Measurements from ENCODE around the gene SMIM26. TPM values are rescaled to one million over a fixed set of nuclear protein-coding genes. Genes with fewer than 3 reads are reported as not detected.

The SMIM26 gene
- total RNA-seq, 1 donor from 2014 or later, result 79.3 TPM

DNA sequence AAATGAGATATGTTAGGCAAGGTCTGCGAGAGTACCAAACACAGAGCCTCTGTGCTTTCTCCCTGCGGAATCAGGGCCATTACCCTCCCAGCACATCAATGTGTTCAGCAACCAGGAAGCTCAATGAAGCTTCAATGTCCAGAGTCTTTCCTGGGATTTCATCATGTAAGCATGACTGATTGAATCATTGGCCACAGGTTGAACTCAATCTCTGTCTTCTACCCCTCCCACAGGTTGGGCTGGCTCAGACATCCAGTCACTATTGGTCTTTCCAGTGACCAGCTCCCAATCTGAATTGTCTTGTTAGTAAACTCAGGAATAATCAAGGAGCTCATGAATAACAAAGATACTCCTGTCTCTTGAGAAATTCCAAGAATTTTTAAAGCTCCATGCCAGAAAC, 17.9 kb downstream of the SMIM26 start:
- DNase-seq, result no peak

DNA sequence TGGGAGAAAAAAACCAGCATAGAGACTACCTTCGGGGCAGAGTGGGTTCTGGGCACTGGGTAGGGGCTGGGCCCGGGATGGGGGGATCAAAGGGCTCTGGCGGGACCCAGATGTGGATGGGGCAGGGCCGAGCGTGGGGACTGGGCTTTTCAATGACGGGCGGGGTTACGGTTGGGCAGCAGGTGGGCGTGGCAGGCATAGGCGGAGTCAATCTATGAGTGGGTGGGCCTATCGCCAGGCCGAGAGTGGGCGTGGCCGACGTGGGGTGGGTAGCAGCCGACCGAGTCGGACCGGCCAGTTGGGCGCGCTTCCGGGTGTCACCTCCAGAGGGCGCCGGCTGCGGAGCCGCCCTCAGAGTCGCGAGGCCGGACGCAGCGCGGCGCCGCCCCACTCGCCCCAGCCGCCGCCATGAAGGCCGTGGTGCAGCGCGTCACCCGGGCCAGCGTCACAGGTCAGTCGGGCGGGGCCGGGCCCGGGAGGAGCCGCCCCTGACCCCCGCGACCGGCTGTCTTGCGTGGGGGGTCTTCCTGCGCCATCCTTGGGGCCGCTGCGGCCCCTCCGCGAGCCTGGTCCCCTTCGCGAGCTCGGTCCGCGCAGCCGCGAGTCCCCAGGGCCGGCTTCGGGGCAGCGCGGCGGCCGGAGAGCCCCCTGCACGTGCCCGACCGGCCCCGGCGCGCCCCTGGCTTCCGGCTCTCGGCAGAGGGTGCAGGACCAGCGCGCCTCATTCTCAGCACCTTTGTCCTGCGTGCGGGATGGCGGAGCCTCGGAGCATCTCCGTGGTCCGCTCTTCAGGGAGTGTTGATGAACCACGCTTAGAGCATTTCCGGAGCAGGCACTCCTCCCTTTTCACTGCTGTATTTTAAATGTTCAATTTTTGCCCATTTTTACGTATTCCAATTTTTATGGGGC, 20.7 kb downstream of the SMIM26 start, which contains the start of gene DTD1:
Gene DTD1, plus strand, starts transcription at position 390 of the 909 bp plus-strand sequence. Its CDS starts 19 bp downstream, at position 409.
- DNase-seq, result peak; percentile 23

DNA sequence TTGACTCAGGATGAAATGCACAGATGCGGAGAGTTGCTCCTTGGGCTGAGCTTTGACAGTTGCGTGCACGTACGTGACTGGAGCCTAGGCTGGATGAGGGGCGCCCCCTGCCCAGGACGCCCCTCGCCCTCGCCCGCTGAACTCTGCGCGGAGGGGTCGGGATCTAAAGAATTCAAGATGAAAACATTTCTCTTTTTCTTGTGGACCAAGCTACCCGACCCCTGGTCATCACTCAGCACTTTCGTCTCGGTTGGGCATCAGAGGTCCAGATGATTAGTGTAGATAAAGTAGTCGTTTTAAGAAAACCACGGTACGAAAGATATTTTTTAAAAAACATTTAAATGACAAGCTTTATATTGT, 21.3 kb downstream of the SMIM26 start:
- DNase-seq, result no peak

DNA sequence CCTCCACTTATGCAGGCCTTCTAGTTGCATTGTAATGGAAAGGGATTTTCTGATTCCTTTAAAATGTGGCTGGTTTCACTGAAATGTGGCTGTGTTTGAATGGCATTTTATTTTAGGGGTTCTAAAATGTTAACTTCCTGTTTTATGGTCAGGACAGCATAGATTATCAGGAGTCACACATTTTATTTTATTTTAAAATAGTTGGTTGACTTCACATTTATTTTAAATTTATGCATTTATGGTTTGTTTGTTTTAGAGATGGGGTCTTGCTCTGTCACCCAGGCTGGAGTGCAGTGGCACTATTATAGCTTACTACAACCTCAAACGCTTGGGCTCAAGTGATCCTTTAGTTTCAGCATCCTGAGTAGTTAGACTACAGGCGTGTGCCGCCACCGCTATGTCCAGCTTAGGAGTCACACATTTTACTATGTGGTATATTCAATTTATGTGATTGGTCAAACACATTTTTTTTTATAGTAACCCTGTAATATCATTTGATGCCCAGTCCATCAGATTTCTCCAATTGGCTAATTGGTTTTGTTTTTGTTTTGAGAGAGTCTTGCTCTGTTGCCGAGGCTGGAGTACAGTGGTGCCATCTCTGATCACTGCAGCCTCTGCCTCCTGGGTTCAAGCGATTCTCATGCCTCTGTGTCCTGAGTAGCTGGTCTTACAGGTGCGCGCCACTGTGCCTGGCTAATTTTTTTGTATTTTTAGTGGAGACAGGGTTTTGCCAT, 22.9 kb downstream of the SMIM26 start:
- no peak for DNase-seq

DNA sequence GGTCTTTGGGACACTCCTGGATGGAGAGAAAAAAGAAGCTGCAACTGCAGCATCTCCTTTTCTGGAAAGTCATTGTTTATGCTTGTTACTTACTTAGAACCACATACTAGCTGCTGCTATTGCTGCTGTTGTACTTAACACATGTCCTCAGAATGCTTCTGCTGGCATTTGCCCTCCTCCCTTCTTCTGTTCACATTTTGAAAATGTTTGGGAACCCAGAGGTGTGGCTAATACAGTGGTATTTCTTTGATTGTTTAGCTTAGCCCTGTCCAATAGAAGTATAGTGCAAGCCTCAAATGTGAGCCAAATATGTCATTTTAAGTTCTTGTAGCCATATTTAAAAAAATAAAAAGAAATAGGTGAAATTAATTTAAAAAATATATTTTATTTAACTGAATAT, 29.0 kb downstream of the SMIM26 start:
- no peak for DNase-seq

DNA sequence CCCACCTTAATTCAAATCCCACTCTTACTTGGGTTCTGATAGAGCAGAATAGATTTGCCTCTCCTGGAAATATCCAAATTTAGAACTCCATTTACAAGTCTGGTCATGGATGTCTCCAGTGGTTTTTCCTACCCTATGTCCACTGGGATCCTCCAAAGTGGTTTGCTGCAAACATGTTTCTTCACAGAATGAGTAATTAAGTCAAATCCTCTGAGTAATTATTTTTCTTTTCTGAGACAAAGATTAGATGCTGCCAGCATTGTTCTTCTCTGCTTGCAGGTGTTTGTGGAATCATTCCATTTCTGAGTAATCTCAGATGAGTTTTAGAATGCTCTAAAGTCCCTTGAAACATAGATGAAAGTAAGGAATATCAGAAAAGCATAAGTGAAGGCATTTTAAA, 42.5 kb downstream of the SMIM26 start:
- no peak for DNase-seq

DNA sequence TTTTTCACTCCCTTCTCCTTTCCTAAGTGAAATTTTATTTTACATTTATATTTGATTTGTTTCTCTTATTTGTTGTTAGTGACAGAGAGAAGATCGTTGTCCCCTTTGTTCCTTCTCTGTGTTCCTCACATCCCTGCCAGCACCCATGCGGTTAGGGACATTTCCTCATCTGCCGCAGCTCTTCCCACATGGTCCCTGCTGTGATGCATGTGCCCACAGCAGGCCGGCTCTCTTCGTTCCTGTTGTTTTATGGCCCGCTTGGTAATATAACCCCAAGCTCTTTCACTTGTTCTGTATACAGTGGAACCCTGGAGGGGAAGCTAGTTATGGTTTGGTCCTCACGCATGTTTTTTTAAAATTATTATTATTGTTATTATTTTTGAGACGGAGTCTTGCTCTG, 44.3 kb downstream of the SMIM26 start:
- DNase-seq, result no peak

DNA sequence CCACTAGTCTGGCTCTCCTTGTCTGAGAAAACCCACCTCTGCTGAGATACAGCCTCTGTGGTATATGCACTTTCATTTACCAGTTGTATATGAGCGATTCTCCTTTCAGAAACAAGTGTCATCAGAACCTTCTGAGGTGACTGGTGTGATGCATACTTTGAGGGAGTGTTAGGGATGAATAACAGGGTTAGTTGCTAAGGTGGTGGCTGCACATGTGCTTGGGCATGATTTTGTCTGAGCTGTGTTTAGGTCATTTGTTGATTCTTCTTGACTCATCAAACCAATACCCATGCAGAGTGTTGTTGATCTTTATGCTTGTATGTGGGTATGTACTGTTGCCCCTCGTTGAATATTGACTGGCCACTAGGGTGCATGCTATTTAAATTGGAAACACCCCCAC, 46.3 kb downstream of the SMIM26 start:
- no peak for DNase-seq

DNA sequence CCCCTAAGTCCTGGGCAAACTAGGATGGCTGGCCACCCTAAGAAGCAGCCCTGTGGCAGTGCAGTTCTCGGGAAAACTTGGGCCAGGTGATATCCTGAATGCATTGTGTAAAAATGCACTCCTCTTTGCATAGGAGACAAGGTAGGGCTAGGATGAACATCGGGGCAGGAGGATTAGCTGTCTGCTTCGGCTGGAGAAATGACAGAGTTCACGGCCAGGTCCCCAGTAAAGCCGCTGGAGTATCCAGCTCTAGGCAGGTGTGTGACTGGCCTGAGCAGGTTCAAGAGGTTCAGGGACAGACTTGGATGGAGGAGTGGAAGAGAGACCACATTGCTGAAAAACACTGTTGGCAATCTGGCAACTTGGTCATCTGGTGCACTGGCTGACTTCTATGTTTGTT, 47.0 kb downstream of the SMIM26 start:
- no peak for DNase-seq

DNA sequence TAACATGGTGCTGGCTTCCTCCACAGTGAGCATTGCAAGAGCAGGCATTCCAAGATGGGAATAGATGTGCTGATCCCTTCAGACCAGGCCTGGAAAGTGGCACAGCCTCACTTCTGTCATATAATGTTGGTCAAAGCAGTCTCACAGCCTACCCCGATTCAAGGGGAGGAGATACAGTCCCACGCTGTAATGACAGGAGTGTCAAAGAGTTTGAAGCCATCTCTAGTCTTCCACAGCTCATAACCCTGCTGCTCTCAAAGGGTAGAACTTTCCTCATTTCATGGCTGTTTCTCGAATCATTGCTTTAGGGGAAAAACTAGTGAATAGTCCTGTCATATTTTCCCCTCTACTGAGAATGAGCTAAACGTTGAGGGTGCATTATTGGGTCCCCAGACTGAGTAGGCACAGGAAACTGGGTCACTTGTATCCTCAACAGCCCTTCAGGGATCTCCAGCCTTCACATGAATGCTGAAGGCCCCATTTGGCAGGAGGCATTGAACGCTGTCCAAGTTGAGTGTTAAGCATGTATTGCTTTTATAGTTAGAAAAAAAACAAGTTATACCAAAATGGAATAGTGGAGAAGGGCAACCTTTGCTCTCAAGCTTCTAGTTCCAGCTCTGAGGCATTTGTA, 47.9 kb downstream of the SMIM26 start:
- DNase-seq, result no peak

Small RNA genes lying within 50 kb of the gene (small RNA-seq; reads per million reads assigned to genes)
- gene RN7SL638P (ENCODE audit: low replicate concordance), result not detected
- gene RNU6ATAC34P (ENCODE audit: low replicate concordance), result not detected

Other genes starting within 250 kb of the SMIM26 start
- gene DZANK1, start 100.4 kb upstream of the SMIM26 start, total RNA-seq, result 1.7 TPM
- gene POLR3F, start 100.0 kb upstream of the SMIM26 start, total RNA-seq, result 11.8 TPM
- gene RBBP9, start 70.2 kb upstream of the SMIM26 start, total RNA-seq, result 11.7 TPM
- 35.6 TPM for gene SEC23B, start 59.5 kb upstream of the SMIM26 start, total RNA-seq
- gene DTD1, start 20.6 kb downstream of the SMIM26 start, total RNA-seq, result 17.2 TPM
- not detected for gene SCP2D1, start 246.4 kb downstream of the SMIM26 start, total RNA-seq